NCI-H460 (cell line): Measurements from ENCODE around the gene RAC2. TPM values are rescaled to one million over a fixed set of nuclear protein-coding genes. Genes with fewer than 3 reads are reported as not detected.

Source experiments
- DNase-seq: peaks from one replicate; pipeline ENCODE4 v3.0.0-alpha.2; 2016; ENCODE audit warnings: low read depth; ENCODE audit errors: extremely low read depth
- total RNA-seq: library from RNA; depleted of rRNA; stranded (reverse); fragments of >200 nt; shearing (Covaris generic); gene quantifications from 2 replicates; pipeline ENCODE4 v1.2.3, GENCODE V29; 2014

Gene RAC2
- total RNA-seq, 1 experiment from 2014 or later, result 1.3 TPM

- no peak for DNase-seq
These were observed 19.2 kb downstream of the RAC2 start for GRCh38 chr22:37224757-37225420.

DNA sequence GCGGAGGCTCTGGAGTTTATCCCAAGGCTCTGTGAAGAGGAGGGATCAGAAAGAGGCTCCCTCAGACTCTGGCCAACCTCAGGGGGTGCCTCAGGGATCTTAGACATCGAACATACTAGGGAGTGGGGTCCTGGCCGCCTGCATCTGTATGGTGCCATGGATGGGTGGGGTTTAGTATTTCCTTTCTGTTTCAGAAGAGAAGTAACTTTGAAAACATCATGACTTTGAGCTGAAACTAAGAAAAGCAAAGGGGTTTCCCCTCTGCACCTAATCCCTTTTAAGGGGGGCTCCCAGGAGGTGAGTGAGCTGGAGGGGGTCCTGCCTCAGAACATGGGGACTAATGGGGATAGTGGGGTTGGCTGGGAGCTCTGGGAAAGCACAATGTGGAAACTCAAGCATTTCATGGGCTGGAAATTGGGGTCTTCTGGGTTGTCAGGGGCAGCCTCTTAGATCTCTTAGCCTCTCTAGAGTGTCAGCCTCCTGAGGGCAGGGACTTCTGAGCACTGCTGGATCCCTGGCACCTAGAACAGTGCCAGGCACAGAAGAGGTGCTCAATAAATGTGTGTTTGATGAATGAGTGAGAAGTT lies 20.0 kb downstream of the RAC2 start:
- DNase-seq, result no peak

- no peak for DNase-seq
These were observed 21.6 kb downstream of the RAC2 start for GRCh38 chr22:37222440-37222971.

DNA sequence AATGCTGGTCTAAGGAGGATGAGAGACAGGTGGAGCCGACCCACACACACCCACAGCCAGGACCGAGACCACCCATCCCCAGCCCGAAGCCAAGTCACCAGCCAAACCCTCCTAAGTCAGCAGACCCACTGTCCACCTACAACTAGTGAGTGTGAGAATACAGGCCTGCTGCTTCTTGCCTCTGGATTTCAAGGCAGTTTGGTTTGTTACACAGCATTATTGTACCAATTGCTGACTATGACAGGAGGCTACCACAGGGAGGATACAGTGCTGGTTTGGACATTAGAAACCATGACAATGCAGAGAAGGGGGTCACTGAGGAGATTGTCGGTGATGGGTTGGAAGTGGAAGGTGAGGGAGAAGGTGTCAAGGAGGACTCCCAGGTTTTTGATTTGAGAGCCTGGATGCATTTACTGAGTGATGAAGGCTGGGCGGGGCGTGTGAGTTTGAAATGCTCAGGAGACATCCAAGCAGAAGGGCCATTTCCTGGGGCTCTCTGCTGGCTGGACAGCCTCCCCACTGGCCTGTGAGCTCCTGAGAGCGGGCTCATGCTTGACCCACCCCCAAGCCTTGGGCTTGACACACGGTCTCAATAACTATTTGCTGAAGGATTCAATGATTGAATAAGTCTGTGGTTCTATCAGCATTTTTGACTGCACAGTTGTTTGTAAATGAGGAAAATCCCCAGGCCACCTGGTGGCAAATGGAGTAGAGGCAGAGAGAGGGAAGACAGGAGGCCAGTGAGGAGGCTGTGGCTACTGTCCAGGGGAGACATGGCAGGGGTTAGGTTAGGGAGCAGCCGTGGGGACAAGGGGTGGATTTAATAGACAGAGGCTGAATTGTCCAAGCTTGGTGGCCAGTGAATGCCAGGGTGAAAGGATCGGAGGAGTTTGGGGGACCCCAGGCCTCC lies 22.4 kb downstream of the RAC2 start:
- no peak for DNase-seq

DNA sequence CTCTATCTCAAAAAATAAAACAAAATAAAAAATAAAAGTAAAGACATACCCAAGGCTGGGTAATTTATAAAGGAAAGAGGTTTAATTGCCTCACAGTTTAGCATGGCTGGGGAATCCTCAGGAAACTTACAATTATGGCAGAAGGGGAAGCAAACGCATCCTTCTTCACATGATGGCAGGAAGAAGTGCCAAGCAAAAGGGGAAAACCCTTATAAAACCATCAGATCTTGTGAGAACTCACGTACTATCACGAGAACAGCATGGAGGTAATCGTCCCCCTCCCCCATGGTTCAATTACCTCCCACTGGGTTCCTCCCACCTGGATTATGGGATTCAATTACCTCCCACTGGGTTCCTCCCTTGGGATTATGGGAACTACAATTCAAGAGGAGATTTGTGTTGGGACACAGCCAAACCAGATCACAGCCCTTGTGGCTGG lies 23.5 kb downstream of the RAC2 start:
- DNase-seq, result no peak

DNA sequence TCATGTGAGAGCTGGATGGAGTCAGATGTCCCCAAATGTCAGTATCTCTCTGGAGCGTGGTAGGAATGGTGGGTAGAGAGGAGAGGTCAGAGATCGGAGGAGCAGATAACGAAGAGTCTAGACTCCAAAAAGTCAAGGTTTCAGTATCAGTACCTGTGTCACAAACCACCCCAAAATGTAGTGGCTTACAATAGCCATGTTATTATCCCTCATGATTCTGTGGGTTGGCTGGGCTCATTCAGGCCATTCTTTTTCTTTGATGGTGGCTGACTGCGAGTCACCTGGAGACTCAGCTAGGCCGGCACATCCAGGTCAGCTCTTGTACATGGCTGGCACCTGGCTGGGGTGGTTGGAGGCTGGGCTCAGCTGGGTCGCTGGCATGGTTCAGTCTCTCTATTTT lies 24.5 kb downstream of the RAC2 start:
- DNase-seq, result no peak

- no peak for DNase-seq
These were observed 25.2 kb downstream of the RAC2 start for GRCh38 chr22:37218771-37219411.

- DNase-seq, result no peak
These were observed 25.7 kb downstream of the RAC2 start for GRCh38 chr22:37218399-37218770.

DNA sequence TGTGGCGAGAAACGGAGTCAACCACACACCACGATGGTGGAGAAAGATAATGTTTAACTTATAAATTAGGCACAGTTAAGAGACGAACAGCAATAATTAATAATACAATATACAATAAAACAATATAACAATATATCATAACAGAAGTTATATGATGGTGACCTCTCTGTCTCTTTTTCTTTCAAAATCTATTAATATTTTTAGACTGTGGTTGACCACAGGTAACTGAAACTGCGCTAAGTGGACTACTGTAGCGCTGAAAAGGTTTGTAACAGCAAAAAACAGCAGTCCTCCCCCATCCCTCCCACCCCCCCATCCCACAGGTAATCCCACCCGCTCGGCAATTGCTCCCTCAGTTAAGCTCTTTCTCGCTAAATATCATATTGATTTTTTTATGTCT lies 28.2 kb downstream of the RAC2 start:
- DNase-seq, result no peak

DNA sequence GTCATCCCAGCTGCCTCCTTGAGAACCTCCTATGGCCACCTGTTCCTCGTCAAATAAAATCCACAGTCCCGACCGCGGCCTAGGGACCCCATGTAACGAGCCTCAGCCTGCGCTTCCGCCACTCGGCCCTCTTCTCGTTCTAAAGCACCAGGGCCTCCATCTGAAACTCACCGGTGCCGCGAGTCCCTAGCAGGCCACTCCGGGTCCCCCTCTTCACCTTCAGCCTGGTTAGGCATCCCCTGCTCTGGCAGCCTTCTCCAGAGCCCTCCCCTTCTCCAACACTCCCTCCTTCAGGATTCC lies 29.4 kb downstream of the RAC2 start:
- DNase-seq, result no peak

DNA sequence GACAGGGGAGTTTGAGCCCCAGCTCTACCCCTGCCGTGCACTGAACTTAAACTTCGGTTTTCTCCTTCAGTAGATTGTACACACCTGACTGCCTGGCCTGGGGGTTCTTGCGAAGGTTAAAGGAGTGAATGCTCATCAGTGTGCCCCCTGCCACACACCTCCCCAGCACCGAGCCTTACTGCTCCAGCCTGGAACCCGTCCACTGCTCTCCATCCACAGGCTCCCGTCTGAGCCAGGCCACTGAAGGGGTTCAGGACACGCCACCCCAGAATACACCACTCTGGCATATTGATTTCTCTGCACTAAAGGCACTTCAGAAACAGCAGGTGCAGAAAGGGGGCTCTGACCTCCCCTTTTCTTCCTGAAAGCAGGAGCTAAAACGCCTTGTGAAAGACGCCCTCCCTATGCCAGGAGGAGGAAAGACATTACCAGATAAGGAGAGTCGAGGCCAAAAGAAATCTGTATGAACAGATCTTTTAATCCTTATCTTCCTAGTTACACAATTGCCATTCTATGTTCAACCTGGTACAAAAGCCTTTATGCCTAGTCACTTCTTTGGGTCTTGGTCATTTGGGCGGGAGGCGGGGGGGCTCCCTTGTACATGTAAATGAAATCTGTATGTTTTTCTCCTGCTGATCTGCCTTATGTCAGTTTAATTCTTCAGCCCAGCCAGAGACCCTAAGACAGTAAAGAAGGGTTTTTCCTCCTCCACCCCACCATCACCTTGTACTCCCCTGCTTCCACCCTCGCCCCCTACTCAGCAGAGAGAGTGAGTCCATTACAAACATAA lies 29.9 kb downstream of the RAC2 start:
- DNase-seq, result no peak

DNA sequence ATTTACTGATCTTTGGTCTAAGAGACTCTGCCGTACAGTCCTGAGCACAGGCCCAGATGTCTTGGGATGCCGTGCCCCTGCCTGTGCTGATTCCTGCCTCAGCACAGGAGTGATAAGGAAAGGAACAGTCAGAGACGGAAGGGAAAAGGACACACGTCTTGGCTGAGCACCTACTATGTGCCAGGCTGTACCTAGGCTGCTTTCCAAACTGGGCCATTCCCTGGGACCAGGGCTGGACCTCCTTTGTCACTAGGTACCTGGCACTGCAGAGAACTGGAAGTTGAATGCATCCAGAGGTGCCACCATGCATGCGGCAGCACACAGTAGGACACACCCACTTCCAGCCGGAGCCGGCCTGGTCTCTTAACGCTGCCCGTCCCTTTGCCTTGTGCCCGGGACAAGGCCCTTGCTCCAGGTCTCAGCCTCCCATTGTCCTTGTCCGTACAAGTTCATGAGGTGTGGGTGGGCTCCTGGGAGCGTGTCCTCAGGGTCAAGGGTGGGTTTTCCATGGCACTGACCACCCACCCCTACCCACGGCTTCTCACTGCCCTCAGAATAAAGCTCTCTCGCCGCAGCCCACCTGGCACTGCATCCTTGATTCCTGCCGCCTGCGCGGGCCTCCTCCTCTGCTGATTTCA lies 30.7 kb downstream of the RAC2 start:
- DNase-seq, result no peak

GRCh38 chr22:37212174-37212906 lies 31.7 kb downstream of the RAC2 start, which contains the start of gene SSTR3:
Gene SSTR3, minus strand, starts transcription at chr22:37212477. Its CDS starts 4,674 bp downstream, at chr22:37207803.
- DNase-seq, result no peak

DNA sequence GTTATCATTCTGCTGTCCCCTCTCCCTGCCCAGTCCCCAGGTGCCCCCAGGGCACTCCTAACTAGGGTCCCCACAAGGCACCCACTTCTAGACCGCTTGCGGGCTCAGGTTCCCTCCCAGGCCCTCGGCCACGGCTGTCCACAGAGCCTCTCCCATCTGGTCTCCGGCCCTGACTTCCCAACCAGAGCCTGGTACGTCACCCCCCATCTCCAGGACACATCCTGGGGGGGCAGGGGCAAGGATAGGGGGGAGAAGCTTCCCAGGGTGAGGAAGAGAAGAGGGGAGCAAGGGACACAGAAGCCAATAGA lies 32.2 kb downstream of the RAC2 start:
- DNase-seq, result no peak

- no peak for DNase-seq
These were observed 32.8 kb downstream of the RAC2 start for GRCh38 chr22:37211075-37211865.

GRCh38 chr22:37210041-37210803 lies 33.8 kb downstream of the RAC2 start:
- DNase-seq, result no peak

DNA sequence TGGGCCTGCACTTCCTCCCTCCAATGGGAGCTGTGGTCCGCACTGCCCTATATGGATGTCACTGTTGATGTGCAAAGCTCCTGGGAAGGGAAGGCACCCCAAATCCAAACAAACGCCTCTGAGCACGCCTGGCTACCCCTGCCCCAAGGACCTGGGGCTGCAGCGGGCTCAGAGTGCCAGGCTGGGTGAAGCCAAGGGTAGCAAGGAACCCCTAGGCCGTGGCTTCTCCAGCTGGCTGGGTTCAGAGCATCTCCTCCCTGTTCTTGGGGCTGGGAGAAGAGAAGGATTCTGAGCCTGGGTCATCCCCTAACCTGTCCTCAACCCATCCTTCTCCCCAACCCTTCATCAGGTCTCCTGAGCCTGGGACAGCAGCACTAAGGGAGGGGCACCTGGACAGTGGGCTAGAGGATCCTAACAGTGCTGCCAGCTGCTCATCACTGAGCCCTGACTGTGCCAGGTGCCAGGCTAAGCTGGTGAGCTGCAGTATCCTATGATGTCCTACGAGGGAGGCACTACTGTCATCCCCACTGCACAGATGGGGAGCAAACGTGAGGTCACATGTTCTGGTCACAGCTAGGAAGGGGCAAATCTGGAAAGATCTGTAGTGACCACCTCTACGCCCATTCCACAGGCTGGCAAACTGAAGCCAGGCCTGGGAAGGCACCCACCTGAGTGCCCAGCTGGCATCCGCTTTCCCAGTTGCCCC lies 34.8 kb downstream of the RAC2 start:
- DNase-seq, result no peak
